SU-DHL-6 (cell line): ENCODE results near the gene RGS17.

Experiments
- EZH2phosphoT487 ChIP-seq: fragments of 200-600 bp; sonication (generic), shearing (Covaris generic); conservative IDR thresholded peaks from 2 replicates; pipeline ENCODE4 v1.6.1; 2018; ENCODE audit warnings: mild to moderate bottlenecking, antibody characterized with exemption, low read length, moderate library complexity, mixed read lengths
- TF ChIP-seq, protein P1 (sequence below): fragments of 200-600 bp; sonication (generic); IDR thresholded peaks from one replicate; pipeline ENCODE4 v1.5.1; 2017; ENCODE audit warnings: antibody characterized with exemption, mild to moderate bottlenecking, low read length, moderate library complexity; ENCODE audit not compliant: insufficient read depth, poor library complexity, severe bottlenecking

DNA sequence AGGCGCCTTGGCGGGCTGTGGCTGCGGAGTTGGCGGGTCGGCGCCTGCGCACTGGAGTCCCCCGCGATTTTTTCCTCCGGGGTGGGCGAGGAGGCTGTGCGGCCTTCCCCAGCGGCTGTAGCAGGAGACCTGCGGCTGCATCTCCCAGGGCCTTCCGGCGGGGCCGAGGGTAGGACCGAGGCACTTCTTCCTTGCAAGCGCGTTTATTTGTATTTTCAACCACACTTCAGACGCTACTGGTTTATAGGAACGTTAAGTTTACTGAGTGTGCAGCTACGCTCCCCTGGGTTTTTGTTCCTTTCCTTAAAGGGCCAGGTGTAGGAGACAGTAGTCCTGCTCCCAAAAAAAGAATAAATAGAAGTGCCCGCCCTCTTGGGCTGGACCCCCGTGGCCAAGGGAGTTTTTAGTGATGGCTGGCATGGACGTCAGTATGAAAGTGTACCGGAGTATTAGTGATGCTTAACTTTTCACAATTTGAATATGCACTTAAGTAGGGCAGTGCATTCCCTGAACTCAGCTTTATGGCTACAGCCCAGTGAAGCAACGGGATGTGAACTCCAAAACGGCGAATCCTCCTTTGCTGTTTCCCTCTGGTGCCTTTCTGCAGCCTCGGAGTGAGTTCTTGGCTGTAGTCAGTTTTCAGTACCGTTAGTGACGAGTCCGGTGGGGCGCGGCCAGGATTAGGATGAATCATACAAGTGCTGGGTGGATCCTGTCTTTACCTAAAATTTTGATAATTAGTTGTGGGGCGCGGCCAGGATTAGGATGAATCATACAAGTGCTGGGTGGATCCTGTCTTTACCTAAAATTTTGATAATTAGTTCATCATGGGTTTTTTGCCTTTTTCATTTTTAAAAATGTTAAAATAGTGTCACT, 147.2 kb downstream of the RGS17 start:
- TF ChIP-seq, protein P1, sequence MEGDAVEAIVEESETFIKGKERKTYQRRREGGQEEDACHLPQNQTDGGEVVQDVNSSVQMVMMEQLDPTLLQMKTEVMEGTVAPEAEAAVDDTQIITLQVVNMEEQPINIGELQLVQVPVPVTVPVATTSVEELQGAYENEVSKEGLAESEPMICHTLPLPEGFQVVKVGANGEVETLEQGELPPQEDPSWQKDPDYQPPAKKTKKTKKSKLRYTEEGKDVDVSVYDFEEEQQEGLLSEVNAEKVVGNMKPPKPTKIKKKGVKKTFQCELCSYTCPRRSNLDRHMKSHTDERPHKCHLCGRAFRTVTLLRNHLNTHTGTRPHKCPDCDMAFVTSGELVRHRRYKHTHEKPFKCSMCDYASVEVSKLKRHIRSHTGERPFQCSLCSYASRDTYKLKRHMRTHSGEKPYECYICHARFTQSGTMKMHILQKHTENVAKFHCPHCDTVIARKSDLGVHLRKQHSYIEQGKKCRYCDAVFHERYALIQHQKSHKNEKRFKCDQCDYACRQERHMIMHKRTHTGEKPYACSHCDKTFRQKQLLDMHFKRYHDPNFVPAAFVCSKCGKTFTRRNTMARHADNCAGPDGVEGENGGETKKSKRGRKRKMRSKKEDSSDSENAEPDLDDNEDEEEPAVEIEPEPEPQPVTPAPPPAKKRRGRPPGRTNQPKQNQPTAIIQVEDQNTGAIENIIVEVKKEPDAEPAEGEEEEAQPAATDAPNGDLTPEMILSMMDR: no peak
- no peak for TF ChIP-seq EZH2phosphoT487
